ENCODE results near the gene RRAGB. TPM values are rescaled to one million over a fixed set of nuclear protein-coding genes. Genes with fewer than 3 reads are reported as not detected.
"Not testable (repeated sequence)": the region's sequence is repeated elsewhere in the genome, so short reads cannot be mapped to it uniquely, and the experiment has no call there.

RRAGB gene
- total RNA-seq = 1 to 10 TPM; 6.1 to 7.7 TPM

DNA sequence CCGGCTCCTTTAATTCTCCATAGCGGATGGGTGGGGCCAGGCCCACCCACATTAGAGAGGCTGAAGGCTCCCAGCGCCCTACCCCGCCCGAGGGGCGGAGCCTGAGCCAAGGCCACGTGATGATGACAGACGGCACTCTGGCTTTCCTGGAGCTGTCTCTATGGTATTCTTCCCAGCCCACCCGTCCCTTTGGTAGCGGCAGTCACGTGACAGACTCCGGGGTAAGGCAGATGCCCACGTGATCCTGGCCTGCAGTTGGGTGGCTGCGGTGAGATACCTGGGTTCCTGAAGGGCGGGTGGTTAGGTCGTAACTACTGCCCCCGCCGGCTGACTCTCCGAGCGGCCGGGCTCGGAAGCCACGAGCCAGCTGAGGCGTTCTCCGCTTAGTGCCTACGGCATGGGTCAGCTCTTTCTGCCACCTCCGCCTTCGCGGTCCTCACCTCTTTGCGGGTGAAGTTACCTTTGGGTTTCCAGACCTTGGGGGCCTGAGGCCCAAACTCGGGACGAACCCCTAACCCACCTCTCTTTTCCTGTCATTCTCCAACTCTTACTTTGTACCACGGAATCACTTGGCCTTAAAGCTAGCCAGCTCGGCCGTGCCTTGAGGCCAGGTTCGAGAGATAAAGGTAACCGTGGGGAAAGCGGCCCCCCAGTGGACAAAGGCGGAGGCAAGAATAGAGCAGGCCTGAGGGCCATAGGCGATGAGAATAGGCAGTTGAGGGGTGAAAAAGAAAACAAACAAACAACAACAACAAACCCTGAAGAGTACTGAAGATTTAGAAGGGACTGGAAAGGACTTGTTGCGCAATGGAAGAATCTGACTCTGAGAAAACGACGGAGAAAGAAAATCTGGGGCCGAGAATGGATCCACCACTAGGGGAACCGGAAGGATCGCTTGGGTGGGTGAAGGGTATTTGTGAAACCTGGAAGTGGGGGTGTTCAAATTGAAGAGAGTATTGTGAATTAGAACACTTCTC, at the start of gene RRAGB:
Gene RRAGB (plus strand): TSS at position 229 of the 977 bp plus-strand sequence. CDS start 579 bp downstream, at position 808.
- H3K4me3 Mint-ChIP-seq = peak within 1 kb of the TSS; percentile 81

GRCh38 chrX:55668084-55668483, 49.5 kb upstream of the RRAGB start:
- no peaks in the 10 kb centered on the region for H3K4me1 Mint-ChIP-seq
- DNase-seq = no peak
- no peaks in the 10 kb centered on the region for H3K36me3 Mint-ChIP-seq
- no peak overlapping the region for H3K27ac Mint-ChIP-seq
- H3K4me3 Mint-ChIP-seq = no peak overlapping the region
- H3K27me3 Mint-ChIP-seq = no peaks in the 10 kb centered on the region
- ATAC-seq = no peak
- H3K9me3 Mint-ChIP-seq (ENCODE audit: low read depth) = no peaks in the 10 kb centered on the region
- CTCF ChIA-PET = no interaction called here

More for the DNA sequence above, at the start of gene RRAGB:
- Mint-ChIP-seq H3K4me1 (peaks cover 18% of the 10 kb centered on the region), H3K36me3 (peaks cover 9% of the 10 kb centered on the region), H3K9me3 (ENCODE audit: low read depth) (no peaks in the 10 kb centered on the region), H3K27me3 (no peaks in the 10 kb centered on the region), H3K27ac (peak within 1 kb of the TSS; percentile 86)
- CTCF ChIA-PET = interaction anchor here (0.8 to 2.2 kb wide), 5 partner anchors 9 to 230 kb away, joined by 3 to 17 read pairs (median 5); no protein-coding TSS in a partner anchor
- DNase-seq (peak; percentile 95), ATAC-seq (peak; percentile 98)

DNA sequence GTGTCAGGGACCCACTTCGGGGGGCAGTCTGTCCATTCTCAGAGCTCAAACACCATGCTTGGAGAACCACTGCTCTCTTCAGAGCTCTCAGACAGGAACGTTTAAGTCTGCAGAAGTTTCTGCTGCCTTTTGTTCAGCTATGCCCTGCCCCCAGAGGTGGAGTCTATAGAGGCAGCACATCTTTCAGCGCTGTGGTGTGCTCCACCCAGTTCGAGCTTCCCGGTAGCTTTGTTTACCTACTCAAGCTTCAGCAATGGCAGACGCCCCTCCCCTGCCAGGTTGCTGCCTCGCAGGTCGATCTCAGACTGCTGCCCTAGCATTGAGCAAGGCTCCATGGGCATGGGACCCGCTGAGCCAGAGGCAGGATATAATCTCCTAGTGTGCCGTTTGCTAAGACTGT, 29.0 kb upstream of the RRAGB start:
- ATAC-seq; H3K9me3 Mint-ChIP-seq (ENCODE audit: low read depth); H3K4me1 Mint-ChIP-seq; H3K4me3 Mint-ChIP-seq; H3K27ac Mint-ChIP-seq; H3K36me3 Mint-ChIP-seq; DNase-seq; CTCF ChIA-PET; H3K27me3 Mint-ChIP-seq: not testable (repeated sequence)

GRCh38 chrX:55695227-55696018, 22.1 kb upstream of the RRAGB start:
- DNase-seq (no peak), ATAC-seq (no peak)
- Mint-ChIP-seq H3K27ac (no peak overlapping the region), H3K36me3 (no peaks in the 10 kb centered on the region), H3K9me3 (ENCODE audit: low read depth) (no peaks in the 10 kb centered on the region), H3K27me3 (no peaks in the 10 kb centered on the region), H3K4me3 (no peak overlapping the region), H3K4me1 (no peaks in the 10 kb centered on the region)
- CTCF ChIA-PET = no interaction called here

DNA sequence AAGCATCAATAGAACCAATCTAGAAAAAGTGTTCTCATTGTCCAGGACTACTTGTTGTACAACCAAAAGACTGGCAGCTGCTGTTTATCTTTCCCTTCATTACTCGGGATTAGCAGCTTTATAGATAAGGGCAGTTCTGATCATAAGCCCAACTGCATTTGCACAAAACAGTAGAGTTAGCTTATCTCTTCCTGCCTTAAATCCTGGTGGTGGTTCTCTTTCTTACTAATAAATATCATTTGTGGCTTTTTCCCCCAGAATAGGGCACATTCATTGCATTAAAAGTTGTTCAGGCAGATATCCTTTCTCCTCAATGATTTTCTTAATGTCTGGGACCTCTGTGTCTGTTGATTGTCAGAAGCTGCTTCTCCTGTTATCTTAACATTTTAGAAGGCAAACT, 20.2 kb upstream of the RRAGB start:
- ATAC-seq = no peak
- no peaks in the 10 kb centered on the region for H3K27me3 Mint-ChIP-seq
- CTCF ChIA-PET = no interaction called here

GRCh38 chrX:55702671-55703070, 14.9 kb upstream of the RRAGB start:
- Mint-ChIP-seq H3K27ac (no peak overlapping the region), H3K4me3 (no peak overlapping the region), H3K4me1 (peaks cover 4% of the 10 kb centered on the region), H3K36me3 (no peaks in the 10 kb centered on the region), H3K9me3 (ENCODE audit: low read depth) (no peaks in the 10 kb centered on the region), H3K27me3 (no peaks in the 10 kb centered on the region)
- ATAC-seq (no peak), DNase-seq (no peak)
- CTCF ChIA-PET = no interaction called here

More for the DNA sequence above, 20.2 kb upstream of the RRAGB start:
- no peak overlapping the region for H3K4me3 Mint-ChIP-seq
- DNase-seq = no peak
- no peak overlapping the region for H3K27ac Mint-ChIP-seq
- H3K9me3 Mint-ChIP-seq (ENCODE audit: low read depth) = no peaks in the 10 kb centered on the region
- H3K36me3 Mint-ChIP-seq = no peaks in the 10 kb centered on the region
- no peaks in the 10 kb centered on the region for H3K4me1 Mint-ChIP-seq

DNA sequence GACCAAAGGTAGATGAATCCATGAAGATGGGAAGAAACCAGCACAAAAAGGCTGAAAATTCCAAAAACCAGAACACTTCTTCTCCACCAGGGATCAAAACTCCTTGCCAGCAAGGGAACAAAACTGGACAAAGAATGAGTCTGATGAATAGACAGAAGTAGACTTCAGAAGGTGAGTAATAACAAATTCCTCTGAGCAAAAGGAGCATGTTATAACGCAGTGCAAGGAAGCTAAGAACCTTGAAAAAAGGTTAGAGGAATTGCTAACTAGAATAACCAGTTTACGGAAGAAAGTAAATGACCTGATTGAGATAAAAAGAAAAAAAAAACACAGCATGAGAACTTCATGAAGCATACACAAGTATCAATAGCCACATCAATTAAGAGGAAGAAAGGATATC, 14.1 kb upstream of the RRAGB start:
- not testable (repeated sequence) for H3K27me3 Mint-ChIP-seq, H3K27ac Mint-ChIP-seq

GRCh38 chrX:55705066-55705465, 12.5 kb upstream of the RRAGB start:
- H3K27ac Mint-ChIP-seq; DNase-seq; H3K4me1 Mint-ChIP-seq; H3K9me3 Mint-ChIP-seq (ENCODE audit: low read depth); ATAC-seq; H3K27me3 Mint-ChIP-seq; CTCF ChIA-PET; H3K4me3 Mint-ChIP-seq; H3K36me3 Mint-ChIP-seq: not testable (repeated sequence)

More for the DNA sequence above, 14.1 kb upstream of the RRAGB start:
- H3K4me3 Mint-ChIP-seq; DNase-seq; H3K4me1 Mint-ChIP-seq; H3K9me3 Mint-ChIP-seq (ENCODE audit: low read depth); H3K36me3 Mint-ChIP-seq; CTCF ChIA-PET; ATAC-seq: not testable (repeated sequence)

GRCh38 chrX:55709735-55710134, 7.8 kb upstream of the RRAGB start:
- Mint-ChIP-seq H3K27ac (no peak overlapping the region), H3K36me3 (no peaks in the 10 kb centered on the region), H3K9me3 (ENCODE audit: low read depth) (no peaks in the 10 kb centered on the region), H3K4me1 (peaks cover 4% of the 10 kb centered on the region), H3K4me3 (no peak overlapping the region), H3K27me3 (no peaks in the 10 kb centered on the region)
- DNase-seq (no peak), ATAC-seq (no peak)
- CTCF ChIA-PET = no interaction called here

GRCh38 chrX:55710701-55711100, 6.8 kb upstream of the RRAGB start:
- H3K27ac Mint-ChIP-seq = no peak overlapping the region
- no peaks in the 10 kb centered on the region for H3K36me3 Mint-ChIP-seq
- no peak overlapping the region for H3K4me3 Mint-ChIP-seq
- no peaks in the 10 kb centered on the region for H3K27me3 Mint-ChIP-seq
- CTCF ChIA-PET = no interaction called here
- no peaks in the 10 kb centered on the region for H3K9me3 Mint-ChIP-seq (ENCODE audit: low read depth)
- H3K4me1 Mint-ChIP-seq = no peaks in the 10 kb centered on the region
- ATAC-seq = no peak
- no peak for DNase-seq

GRCh38 chrX:55713631-55714030, 3.9 kb upstream of the RRAGB start:
- no peaks in the 10 kb centered on the region for H3K9me3 Mint-ChIP-seq (ENCODE audit: low read depth)
- H3K4me1 Mint-ChIP-seq = peaks cover 11% of the 10 kb centered on the region
- CTCF ChIA-PET = interaction anchor here (1.6 kb wide), 1 partner anchor 14 kb away, joined by 3 read pairs; no protein-coding TSS in a partner anchor
- H3K4me3 Mint-ChIP-seq = no peak overlapping the region
- H3K27me3 Mint-ChIP-seq = no peaks in the 10 kb centered on the region
- H3K27ac Mint-ChIP-seq = no peak overlapping the region
- DNase-seq (no peak), ATAC-seq (no peak)
- no peaks in the 10 kb centered on the region for H3K36me3 Mint-ChIP-seq

- CTCF ChIA-PET = interaction anchor here (1.6 kb wide), 1 partner anchor 13 kb away, joined by 3 read pairs; no protein-coding TSS in a partner anchor
- Mint-ChIP-seq H3K27me3 (no peaks in the 10 kb centered on the region), H3K4me3 (no peak overlapping the region), H3K36me3 (no peaks in the 10 kb centered on the region), H3K9me3 (ENCODE audit: low read depth) (no peaks in the 10 kb centered on the region), H3K4me1 (peaks cover 12% of the 10 kb centered on the region), H3K27ac (no peak overlapping the region)
- ATAC-seq (no peak), DNase-seq (no peak)
Observed at GRCh38 chrX:55714161-55714560, 3.4 kb upstream of the RRAGB start.

GRCh38 chrX:55715847-55716246, 1.7 kb upstream of the RRAGB start:
- no peaks in the 10 kb centered on the region for H3K9me3 Mint-ChIP-seq (ENCODE audit: low read depth)
- ATAC-seq (no peak), DNase-seq (no peak)
- H3K4me3 Mint-ChIP-seq = no peak overlapping the region
- H3K36me3 Mint-ChIP-seq = no peaks in the 10 kb centered on the region
- CTCF ChIA-PET = no interaction called here
- H3K27ac Mint-ChIP-seq = no peak overlapping the region
- peaks cover 15% of the 10 kb centered on the region for H3K4me1 Mint-ChIP-seq
- H3K27me3 Mint-ChIP-seq = no peaks in the 10 kb centered on the region
